Measurements from ENCODE around the gene COL15A1. TPM values are rescaled to one million over a fixed set of nuclear protein-coding genes. Genes with fewer than 3 reads are reported as not detected.
"Not testable (repeated sequence)": the region's sequence is repeated elsewhere in the genome, so short reads cannot be mapped to it uniquely, and the experiment has no call there.

Gene COL15A1
- total RNA-seq, 6 experiments from 2014 or later = 0.07 to 0.58 (median 0.11) TPM; not detected in 2

- intact Hi-C loops (cut with DNase I) = no loop called here
- no peak for ATAC-seq
- no peak for DNase-seq
- no peak overlapping the region for H3K27ac ChIP-seq
- 29% methylated on average over 4 of the region's 4 CpGs for WGBS (ENCODE audit: insufficient coverage, low coverage, low lambda C conversion rate, missing lambda C conversion rate)
- no peak overlapping the region for H3K4me3 ChIP-seq
- H3K36me3 ChIP-seq = no peaks in the 10 kb centered on the region
- TF ChIP-seq CTCF (IDR thresholded peaks at IDR 0.05) (no peak), POLR2A (IDR thresholded peaks at IDR 0.05) (no peak)
- no peaks in the 10 kb centered on the region for H3K4me1 ChIP-seq
- H3K9me3 ChIP-seq = no peaks in the 10 kb centered on the region
- H3K27me3 ChIP-seq = no peaks in the 10 kb centered on the region
Measured at GRCh38 chr9:98907055-98907454, 36.7 kb upstream of the COL15A1 start.

- intact Hi-C loops (cut with DNase I) = no loop called here
- Histone ChIP-seq H3K36me3 (no peaks in the 10 kb centered on the region), H3K4me3 (no peak overlapping the region), H3K27ac (no peak overlapping the region), H3K27me3 (no peaks in the 10 kb centered on the region), H3K4me1 (no peaks in the 10 kb centered on the region), H3K9me3 (no peaks in the 10 kb centered on the region)
- TF ChIP-seq CTCF (IDR thresholded peaks at IDR 0.05) (no peak), POLR2A (IDR thresholded peaks at IDR 0.05) (no peak)
- 69% methylated on average over 3 of the region's 5 CpGs for WGBS (ENCODE audit: insufficient coverage, low coverage, low lambda C conversion rate, missing lambda C conversion rate)
- ATAC-seq (no peak), DNase-seq (no peak)
Measured at GRCh38 chr9:98908897-98909634, 34.6 kb upstream of the COL15A1 start.

GRCh38 chr9:98909935-98910334, 33.8 kb upstream of the COL15A1 start:
- no peak overlapping the region for H3K27ac ChIP-seq
- WGBS (ENCODE audit: insufficient coverage, low coverage, low lambda C conversion rate, missing lambda C conversion rate) = 82% methylated on average over 1 of the region's 1 CpG
- H3K36me3 ChIP-seq = no peaks in the 10 kb centered on the region
- no peaks in the 10 kb centered on the region for H3K27me3 ChIP-seq
- H3K4me3 ChIP-seq = no peak overlapping the region
- no peaks in the 10 kb centered on the region for H3K4me1 ChIP-seq
- no peak for DNase-seq
- intact Hi-C loops (cut with DNase I) = no loop called here
- no peak for TF ChIP-seq CTCF (IDR thresholded peaks at IDR 0.05)
- TF ChIP-seq POLR2A (IDR thresholded peaks at IDR 0.05) = no peak
- no peak for ATAC-seq
- no peaks in the 10 kb centered on the region for H3K9me3 ChIP-seq

GRCh38 chr9:98911042-98911441, 32.7 kb upstream of the COL15A1 start:
- H3K4me1 ChIP-seq = no peaks in the 10 kb centered on the region
- intact Hi-C loops (cut with DNase I) = no loop called here
- DNase-seq = no peak
- no peaks in the 10 kb centered on the region for H3K27me3 ChIP-seq
- ATAC-seq = no peak
- TF ChIP-seq CTCF (IDR thresholded peaks at IDR 0.05) (no peak), POLR2A (IDR thresholded peaks at IDR 0.05) (no peak)
- WGBS (ENCODE audit: insufficient coverage, low coverage, low lambda C conversion rate, missing lambda C conversion rate) = 57% methylated on average over 4 of the region's 5 CpGs
- no peak overlapping the region for H3K27ac ChIP-seq
- H3K36me3 ChIP-seq = no peaks in the 10 kb centered on the region
- no peaks in the 10 kb centered on the region for H3K9me3 ChIP-seq
- no peak overlapping the region for H3K4me3 ChIP-seq

- H3K9me3 ChIP-seq; H3K27me3 ChIP-seq; H3K36me3 ChIP-seq; H3K4me1 ChIP-seq; intact Hi-C loops (cut with DNase I); H3K27ac ChIP-seq; DNase-seq; ATAC-seq; H3K4me3 ChIP-seq: not testable (repeated sequence)
- WGBS (ENCODE audit: insufficient coverage, low coverage, low lambda C conversion rate, missing lambda C conversion rate) = 65% methylated on average over 3 of the region's 6 CpGs
Measured at GRCh38 chr9:98911738-98912137, 32.0 kb upstream of the COL15A1 start.
